HepG2 (cell line): ENCODE results near the gene ABCC3. TPM values are rescaled to one million over a fixed set of nuclear protein-coding genes. Genes with fewer than 3 reads are reported as not detected.

Experiments used
- DNMT3B ChIP-seq: conservative IDR thresholded peaks from 2 replicates; pipeline ENCODE4 v1.6.1; 2016; ENCODE audit warnings: missing biosample characterization, control low read depth
- FOXK2 ChIP-seq: fragments of 450-650 bp; IDR thresholded peaks from 2 replicates; pipeline ENCODE4 v1.6.1; 2016
- GATA4 ChIP-seq: sonication (generic); IDR thresholded peaks from 2 replicates; pipeline ENCODE4 v1.6.1; 2016; ENCODE audit warnings: antibody characterized with exemption, low read depth, borderline replicate concordance
- GFI1 ChIP-seq: sonication (generic); formaldehyde crosslinking; IDR thresholded peaks from 2 replicates; pipeline ENCODE4 v1.5.0; 2020; ENCODE audit warnings: missing genetic modification reagents, mild to moderate bottlenecking, borderline replicate concordance
- HDAC1 ChIP-seq: sonication (generic); formaldehyde crosslinking; IDR thresholded peaks from 2 replicates; pipeline ENCODE4 v1.5.1; 2020; ENCODE audit warnings: mild to moderate bottlenecking, missing genetic modification reagents
- MAFK ChIP-seq, 2 experiments: IDR thresholded peaks in 1 of 2; conservative IDR thresholded peaks in 1 of 2; 2 replicates each; pipeline ENCODE4 v1.6.1; 2011; ENCODE audit warnings: improper control_type of control experiment in 2 of 2, low read length in 2 of 2
- PCBP1 ChIP-seq: fragments of 200-400 bp; formaldehyde crosslinking; IDR thresholded peaks from 2 replicates; pipeline ENCODE4 v1.6.1; 2017; ENCODE audit warnings: mild to moderate bottlenecking, low read depth, low read length, borderline replicate concordance
- PHF20 ChIP-seq: sonication (generic); formaldehyde crosslinking; IDR thresholded peaks from 2 replicates; pipeline ENCODE4 v1.5.0; 2020; ENCODE audit warnings: mild to moderate bottlenecking, missing genetic modification reagents
- RBFOX2 ChIP-seq: fragments of 200-400 bp; formaldehyde crosslinking; IDR thresholded peaks from 2 replicates; pipeline ENCODE4 v1.6.1; 2017; ENCODE audit warnings: low read depth, mild to moderate bottlenecking, low read length
- SRSF9 ChIP-seq: fragments of 200-400 bp; formaldehyde crosslinking; IDR thresholded peaks from 2 replicates; pipeline ENCODE4 v1.6.1; 2018; ENCODE audit warnings: borderline replicate concordance, mild to moderate bottlenecking, low read depth, low read length; ENCODE audit not compliant: insufficient read depth, poor library complexity, severe bottlenecking
- TSC22D2 ChIP-seq: sonication (generic); formaldehyde crosslinking; IDR thresholded peaks from 2 replicates; pipeline ENCODE4 v1.5.1; 2020; ENCODE audit warnings: missing genetic modification reagents, mild to moderate bottlenecking, borderline replicate concordance
- ZIK1 ChIP-seq: sonication (generic); formaldehyde crosslinking; IDR thresholded peaks from 2 replicates; pipeline ENCODE4 v1.5.0; 2020; ENCODE audit warnings: mild to moderate bottlenecking, low read depth, missing genetic modification reagents, borderline replicate concordance
- ZMYM3 ChIP-seq: sonication (generic); formaldehyde crosslinking; IDR thresholded peaks from 2 replicates; pipeline ENCODE4 v1.5.1; 2020; ENCODE audit warnings: mild to moderate bottlenecking, missing genetic modification reagents
- ZNF558 ChIP-seq: sonication (generic); formaldehyde crosslinking; IDR thresholded peaks from 2 replicates; pipeline ENCODE4 v1.9.0; 2022; ENCODE audit warnings: mild to moderate bottlenecking, missing genetic modification reagents, borderline replicate concordance
- ZNF567 ChIP-seq: sonication (generic); formaldehyde crosslinking; IDR thresholded peaks from 2 replicates; pipeline ENCODE4 v1.8.1; 2023; ENCODE audit warnings: mild to moderate bottlenecking, missing genetic modification reagents, borderline replicate concordance
- ZNF570 ChIP-seq: sonication (generic); formaldehyde crosslinking; IDR thresholded peaks from 2 replicates; pipeline ENCODE4 v1.4.0; 2020; ENCODE audit warnings: mild to moderate bottlenecking, missing genetic modification reagents, borderline replicate concordance
- ZNF629 ChIP-seq: sonication (generic); formaldehyde crosslinking; conservative IDR thresholded peaks from 2 replicates; pipeline ENCODE4 v1.5.0; 2020; ENCODE audit warnings: missing genetic modification reagents
- ZNF747 ChIP-seq: sonication (generic); formaldehyde crosslinking; IDR thresholded peaks from 2 replicates; pipeline ENCODE4 v1.8.1; 2023; ENCODE audit warnings: missing genetic modification reagents, mild to moderate bottlenecking, borderline replicate concordance
- ZNF749 ChIP-seq: sonication (generic); formaldehyde crosslinking; IDR thresholded peaks from 2 replicates; pipeline ENCODE4 v1.8.0; 2022; ENCODE audit warnings: mild to moderate bottlenecking, missing genetic modification reagents, moderate library complexity, borderline replicate concordance
- ZNF891 ChIP-seq: sonication (generic); formaldehyde crosslinking; IDR thresholded peaks from 2 replicates; pipeline ENCODE4 v1.5.0; 2020; ENCODE audit warnings: mild to moderate bottlenecking, missing genetic modification reagents
- ZSCAN22 ChIP-seq: sonication (generic); formaldehyde crosslinking; IDR thresholded peaks from 2 replicates; pipeline ENCODE4 v1.4.0; 2020; ENCODE audit warnings: mild to moderate bottlenecking, missing genetic modification reagents
- polyA plus RNA-seq, 8 experiments: library from polyadenylated mRNA; depleted of rRNA in 3 of 8; stranded (reverse) in 7 of 8; unstranded in 1 of 8; fragments of >200 nt; fragmentation: Illumina TruSeq in 4 of 8; extraction: Trizol in 4 of 8; gene quantifications; 2 replicates each; pipeline versions ENCODE4 v1.2.1 to v1.2.3, GENCODE V29; 2011 to 2016; ENCODE audit warnings: low read depth in 4 of 8, missing spikeins in 1 of 8, mixed read lengths in 1 of 8; ENCODE audit not compliant: insufficient read depth in 1 of 8
- total RNA-seq, 5 experiments: library from RNA; depleted of rRNA; stranded (reverse); fragments of >200 nt; fragmentation: Illumina TruSeq; extraction: Trizol; gene quantifications; 2 replicates each; pipeline ENCODE4 v1.2.3, GENCODE V29; 2016; ENCODE audit warnings: low read depth in 1 of 5
- TF ChIP-seq, protein P1 (sequence below): sonication (generic); formaldehyde crosslinking; IDR thresholded peaks from 2 replicates; pipeline ENCODE4 v1.5.0; 2020; ENCODE audit warnings: missing genetic modification reagents
- TF ChIP-seq, protein P2 (sequence below): sonication (generic); formaldehyde crosslinking; IDR thresholded peaks from 2 replicates; pipeline ENCODE4 v1.4.0; 2020; ENCODE audit warnings: missing genetic modification reagents

Gene ABCC3
- total and polyA plus RNA-seq, 2 of the 13 experiments (the other 11 are each of a cell fraction or from before 2014, with no cell fraction given): 25.2 to 50.7 TPM

DNA sequence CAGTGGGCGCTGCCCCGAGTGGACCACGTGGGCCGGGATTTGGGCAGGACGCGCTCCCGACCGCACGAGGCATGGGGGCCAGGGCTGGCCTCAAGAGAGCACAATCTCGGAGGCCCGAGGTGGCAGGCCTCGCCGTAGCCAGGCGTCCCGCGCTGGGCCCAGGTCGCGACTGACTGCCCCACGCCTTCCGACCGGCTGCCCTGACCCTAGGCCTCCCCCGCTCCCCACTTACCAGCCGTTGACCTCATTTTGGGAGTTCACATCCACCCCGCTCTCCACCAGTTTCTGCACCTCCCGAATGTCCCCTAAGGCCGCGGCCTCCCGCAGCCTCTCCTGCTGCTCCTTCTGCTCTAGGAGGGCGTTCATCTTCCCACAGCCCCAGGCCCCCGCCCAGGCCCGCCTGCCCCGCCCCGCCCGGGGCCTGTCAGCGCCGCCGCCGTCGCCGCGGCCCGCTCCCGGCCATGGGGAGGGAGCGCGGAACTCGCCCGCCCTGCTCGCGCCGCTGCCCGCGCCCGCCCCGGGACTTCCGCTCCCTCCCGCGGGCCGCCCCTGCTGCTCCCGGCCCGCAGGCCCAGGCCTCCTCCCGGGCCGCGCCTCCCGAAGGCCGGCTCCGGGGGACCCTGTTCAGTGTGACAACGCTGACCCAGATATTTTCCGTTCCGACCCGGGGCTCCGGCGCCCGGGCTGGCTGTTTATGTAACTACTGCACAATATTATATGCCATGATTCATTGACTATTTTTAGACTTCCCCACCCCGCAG is 72.8 kb downstream of the ABCC3 start, which contains the start of gene ANKRD40 (continued):
- TF ChIP-seq ZNF749: peak; percentile 61; the same call in 1 of the 2 replicates
- no peak for TF ChIP-seq SRSF9
- TF ChIP-seq MAFK (conservative IDR thresholded peaks at IDR 0.05 in 1 of 2, IDR thresholded peaks at IDR 0.05 in 1 of 2; ENCODE audit: low read length in 2 of 2): peak in 1 of 2 experiments; percentile 26; a peak in 2 of 4 replicates
- peak; percentile 68; the same call in 1 of the 2 replicates for TF ChIP-seq GFI1 (CRISPR knock-in tag)
- peak; percentile 73 for TF ChIP-seq FOXK2
- peak; percentile 35; the same call in 1 of the 2 replicates for TF ChIP-seq ZIK1 (CRISPR knock-in tag)
- peak; percentile 54 for TF ChIP-seq ZNF747 (CRISPR knock-in tag)
- TF ChIP-seq ZSCAN22 (CRISPR knock-in tag): no peak
- peak; percentile 40; the same call in 1 of the 2 replicates for TF ChIP-seq ZNF891 (CRISPR knock-in tag)
- 0 out of 2 replicates have a peak, but pooled peaks have one; percentile 38 for TF ChIP-seq GATA4
- peak; percentile 61; the same call in 1 of the 2 replicates for TF ChIP-seq ZMYM3 (CRISPR knock-in tag)
- no peak for TF ChIP-seq ZNF567 (CRISPR knock-in tag)
- TF ChIP-seq ZNF629 (CRISPR knock-in tag): peak; percentile 42
- TF ChIP-seq ZNF558: peak; percentile 85; the same call in 1 of the 2 replicates
- peak; percentile 90 for TF ChIP-seq RBFOX2
- peak; percentile 78 for TF ChIP-seq HDAC1 (CRISPR knock-in tag)
- TF ChIP-seq, protein P1, sequence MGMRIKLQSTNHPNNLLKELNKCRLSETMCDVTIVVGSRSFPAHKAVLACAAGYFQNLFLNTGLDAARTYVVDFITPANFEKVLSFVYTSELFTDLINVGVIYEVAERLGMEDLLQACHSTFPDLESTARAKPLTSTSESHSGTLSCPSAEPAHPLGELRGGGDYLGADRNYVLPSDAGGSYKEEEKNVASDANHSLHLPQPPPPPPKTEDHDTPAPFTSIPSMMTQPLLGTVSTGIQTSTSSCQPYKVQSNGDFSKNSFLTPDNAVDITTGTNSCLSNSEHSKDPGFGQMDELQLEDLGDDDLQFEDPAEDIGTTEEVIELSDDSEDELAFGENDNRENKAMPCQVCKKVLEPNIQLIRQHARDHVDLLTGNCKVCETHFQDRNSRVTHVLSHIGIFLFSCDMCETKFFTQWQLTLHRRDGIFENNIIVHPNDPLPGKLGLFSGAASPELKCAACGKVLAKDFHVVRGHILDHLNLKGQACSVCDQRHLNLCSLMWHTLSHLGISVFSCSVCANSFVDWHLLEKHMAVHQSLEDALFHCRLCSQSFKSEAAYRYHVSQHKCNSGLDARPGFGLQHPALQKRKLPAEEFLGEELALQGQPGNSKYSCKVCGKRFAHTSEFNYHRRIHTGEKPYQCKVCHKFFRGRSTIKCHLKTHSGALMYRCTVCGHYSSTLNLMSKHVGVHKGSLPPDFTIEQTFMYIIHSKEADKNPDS (CRISPR knock-in tag): no peak
- no peak for TF ChIP-seq PCBP1
- TF ChIP-seq TSC22D2 (CRISPR knock-in tag): peak; percentile 47; the same call in 1 of the 2 replicates
- TF ChIP-seq, protein P2, sequence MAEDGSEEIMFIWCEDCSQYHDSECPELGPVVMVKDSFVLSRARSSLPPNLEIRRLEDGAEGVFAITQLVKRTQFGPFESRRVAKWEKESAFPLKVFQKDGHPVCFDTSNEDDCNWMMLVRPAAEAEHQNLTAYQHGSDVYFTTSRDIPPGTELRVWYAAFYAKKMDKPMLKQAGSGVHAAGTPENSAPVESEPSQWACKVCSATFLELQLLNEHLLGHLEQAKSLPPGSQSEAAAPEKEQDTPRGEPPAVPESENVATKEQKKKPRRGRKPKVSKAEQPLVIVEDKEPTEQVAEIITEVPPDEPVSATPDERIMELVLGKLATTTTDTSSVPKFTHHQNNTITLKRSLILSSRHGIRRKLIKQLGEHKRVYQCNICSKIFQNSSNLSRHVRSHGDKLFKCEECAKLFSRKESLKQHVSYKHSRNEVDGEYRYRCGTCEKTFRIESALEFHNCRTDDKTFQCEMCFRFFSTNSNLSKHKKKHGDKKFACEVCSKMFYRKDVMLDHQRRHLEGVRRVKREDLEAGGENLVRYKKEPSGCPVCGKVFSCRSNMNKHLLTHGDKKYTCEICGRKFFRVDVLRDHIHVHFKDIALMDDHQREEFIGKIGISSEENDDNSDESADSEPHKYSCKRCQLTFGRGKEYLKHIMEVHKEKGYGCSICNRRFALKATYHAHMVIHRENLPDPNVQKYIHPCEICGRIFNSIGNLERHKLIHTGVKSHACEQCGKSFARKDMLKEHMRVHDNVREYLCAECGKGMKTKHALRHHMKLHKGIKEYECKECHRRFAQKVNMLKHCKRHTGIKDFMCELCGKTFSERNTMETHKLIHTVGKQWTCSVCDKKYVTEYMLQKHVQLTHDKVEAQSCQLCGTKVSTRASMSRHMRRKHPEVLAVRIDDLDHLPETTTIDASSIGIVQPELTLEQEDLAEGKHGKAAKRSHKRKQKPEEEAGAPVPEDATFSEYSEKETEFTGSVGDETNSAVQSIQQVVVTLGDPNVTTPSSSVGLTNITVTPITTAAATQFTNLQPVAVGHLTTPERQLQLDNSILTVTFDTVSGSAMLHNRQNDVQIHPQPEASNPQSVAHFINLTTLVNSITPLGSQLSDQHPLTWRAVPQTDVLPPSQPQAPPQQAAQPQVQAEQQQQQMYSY (CRISPR knock-in tag): peak; percentile 58; the same call in 1 of the 2 replicates
- peak; percentile 97 for TF ChIP-seq PHF20
- TF ChIP-seq DNMT3B (CRISPR knock-in tag): peak; percentile 85; the same call in 1 of the 2 replicates
- no peak for TF ChIP-seq ZNF570 (CRISPR knock-in tag)
